ENCODE data around the gene TLDC2.

DNA sequence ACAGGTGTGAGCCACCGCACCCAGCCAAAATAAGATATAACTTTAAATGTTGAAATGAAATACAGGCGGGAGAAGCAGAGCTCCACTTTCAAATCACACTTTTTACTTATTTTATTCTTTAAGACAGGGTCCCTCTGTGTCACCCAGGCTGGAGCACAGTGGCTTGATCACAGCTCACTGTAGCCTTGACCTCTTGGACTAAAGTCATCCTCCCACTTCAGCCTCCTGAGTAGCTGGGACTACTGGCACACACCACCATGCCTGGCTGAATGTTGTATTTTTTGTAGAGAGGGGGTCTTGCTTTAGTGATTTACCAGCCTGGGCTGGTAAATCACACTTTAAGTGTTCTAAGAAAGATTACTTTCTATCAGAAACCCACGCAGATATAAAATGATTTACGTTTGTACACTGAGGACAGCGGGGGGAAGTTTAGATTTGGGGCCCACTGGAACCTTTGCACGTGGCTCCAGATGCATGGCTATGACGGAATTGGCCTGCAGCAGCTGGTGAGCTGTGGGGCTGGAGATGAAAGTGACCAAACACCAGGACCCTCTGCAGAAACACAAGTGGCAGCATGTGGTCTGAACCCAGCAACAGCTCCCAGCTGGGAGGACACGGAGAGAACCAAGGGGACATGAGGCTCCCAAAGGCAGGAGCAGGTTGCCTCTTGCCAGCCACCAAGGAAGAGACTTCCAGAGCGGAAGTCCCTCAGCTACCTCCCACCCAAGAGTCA, 26.4 kb upstream of the TLDC2 start:
- TF ChIP-seq, protein P1, sequence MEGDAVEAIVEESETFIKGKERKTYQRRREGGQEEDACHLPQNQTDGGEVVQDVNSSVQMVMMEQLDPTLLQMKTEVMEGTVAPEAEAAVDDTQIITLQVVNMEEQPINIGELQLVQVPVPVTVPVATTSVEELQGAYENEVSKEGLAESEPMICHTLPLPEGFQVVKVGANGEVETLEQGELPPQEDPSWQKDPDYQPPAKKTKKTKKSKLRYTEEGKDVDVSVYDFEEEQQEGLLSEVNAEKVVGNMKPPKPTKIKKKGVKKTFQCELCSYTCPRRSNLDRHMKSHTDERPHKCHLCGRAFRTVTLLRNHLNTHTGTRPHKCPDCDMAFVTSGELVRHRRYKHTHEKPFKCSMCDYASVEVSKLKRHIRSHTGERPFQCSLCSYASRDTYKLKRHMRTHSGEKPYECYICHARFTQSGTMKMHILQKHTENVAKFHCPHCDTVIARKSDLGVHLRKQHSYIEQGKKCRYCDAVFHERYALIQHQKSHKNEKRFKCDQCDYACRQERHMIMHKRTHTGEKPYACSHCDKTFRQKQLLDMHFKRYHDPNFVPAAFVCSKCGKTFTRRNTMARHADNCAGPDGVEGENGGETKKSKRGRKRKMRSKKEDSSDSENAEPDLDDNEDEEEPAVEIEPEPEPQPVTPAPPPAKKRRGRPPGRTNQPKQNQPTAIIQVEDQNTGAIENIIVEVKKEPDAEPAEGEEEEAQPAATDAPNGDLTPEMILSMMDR (IDR thresholded peaks at IDR 0.05; ENCODE audit: poor library complexity, severe bottlenecking): no peak
- TF ChIP-seq, protein P2, sequence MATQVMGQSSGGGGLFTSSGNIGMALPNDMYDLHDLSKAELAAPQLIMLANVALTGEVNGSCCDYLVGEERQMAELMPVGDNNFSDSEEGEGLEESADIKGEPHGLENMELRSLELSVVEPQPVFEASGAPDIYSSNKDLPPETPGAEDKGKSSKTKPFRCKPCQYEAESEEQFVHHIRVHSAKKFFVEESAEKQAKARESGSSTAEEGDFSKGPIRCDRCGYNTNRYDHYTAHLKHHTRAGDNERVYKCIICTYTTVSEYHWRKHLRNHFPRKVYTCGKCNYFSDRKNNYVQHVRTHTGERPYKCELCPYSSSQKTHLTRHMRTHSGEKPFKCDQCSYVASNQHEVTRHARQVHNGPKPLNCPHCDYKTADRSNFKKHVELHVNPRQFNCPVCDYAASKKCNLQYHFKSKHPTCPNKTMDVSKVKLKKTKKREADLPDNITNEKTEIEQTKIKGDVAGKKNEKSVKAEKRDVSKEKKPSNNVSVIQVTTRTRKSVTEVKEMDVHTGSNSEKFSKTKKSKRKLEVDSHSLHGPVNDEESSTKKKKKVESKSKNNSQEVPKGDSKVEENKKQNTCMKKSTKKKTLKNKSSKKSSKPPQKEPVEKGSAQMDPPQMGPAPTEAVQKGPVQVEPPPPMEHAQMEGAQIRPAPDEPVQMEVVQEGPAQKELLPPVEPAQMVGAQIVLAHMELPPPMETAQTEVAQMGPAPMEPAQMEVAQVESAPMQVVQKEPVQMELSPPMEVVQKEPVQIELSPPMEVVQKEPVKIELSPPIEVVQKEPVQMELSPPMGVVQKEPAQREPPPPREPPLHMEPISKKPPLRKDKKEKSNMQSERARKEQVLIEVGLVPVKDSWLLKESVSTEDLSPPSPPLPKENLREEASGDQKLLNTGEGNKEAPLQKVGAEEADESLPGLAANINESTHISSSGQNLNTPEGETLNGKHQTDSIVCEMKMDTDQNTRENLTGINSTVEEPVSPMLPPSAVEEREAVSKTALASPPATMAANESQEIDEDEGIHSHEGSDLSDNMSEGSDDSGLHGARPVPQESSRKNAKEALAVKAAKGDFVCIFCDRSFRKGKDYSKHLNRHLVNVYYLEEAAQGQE (IDR thresholded peaks at IDR 0.05; ENCODE audit: borderline replicate concordance): no peak
- TF ChIP-seq POLR2AphosphoS5 (IDR thresholded peaks at IDR 0.05) (no peak), MXI1 (conservative IDR thresholded peaks at IDR 0.05; ENCODE audit: poor library complexity, severe bottlenecking) (no peak), EZH2 (IDR thresholded peaks at IDR 0.05; ENCODE audit: borderline replicate concordance, insufficient read depth, low read length, poor library complexity, severe bottlenecking) (no peak), RAD21 (conservative IDR thresholded peaks at IDR 0.05) (no peak)

All from neural cell (in vitro differentiated cells).